T follicular helper cell (primary cell): ENCODE measurements around the gene IPO13.
A peak's percentile ranks its signal among the peaks of the same experiment; 100 is the strongest.

Source experiments
- DNase-seq: peaks from one replicate; pipeline ENCODE4 v3.0.0-alpha.2; 2020; ENCODE audit warnings: low read depth

IPO13 gene

GRCh38 chr1:43951021-43951985 lies 4.6 kb downstream of the IPO13 start:
- no peak for DNase-seq

GRCh38 chr1:43952731-43953346 lies 6.1 kb downstream of the IPO13 start:
- no peak for DNase-seq

- DNase-seq = no peak
Measured at GRCh38 chr1:43953361-43953760, 6.6 kb downstream of the IPO13 start.

GRCh38 chr1:43954036-43954435 lies 7.3 kb downstream of the IPO13 start:
- DNase-seq = no peak

GRCh38 chr1:43956234-43956633 lies 9.5 kb downstream of the IPO13 start:
- no peak for DNase-seq

- DNase-seq = no peak
Measured at GRCh38 chr1:43957407-43958040, 10.8 kb downstream of the IPO13 start.

GRCh38 chr1:43958351-43959255 lies 11.9 kb downstream of the IPO13 start:
- no peak for DNase-seq

- no peak for DNase-seq
Measured at GRCh38 chr1:43960798-43961197, 14.0 kb downstream of the IPO13 start.

- DNase-seq = no peak
Measured at GRCh38 chr1:43961692-43962091, 14.9 kb downstream of the IPO13 start.

- no peak for DNase-seq
Measured at GRCh38 chr1:43962324-43962723, 15.6 kb downstream of the IPO13 start.

GRCh38 chr1:43963006-43963405 lies 16.3 kb downstream of the IPO13 start:
- DNase-seq = no peak

GRCh38 chr1:43963890-43964289 lies 17.1 kb downstream of the IPO13 start:
- DNase-seq = no peak

- DNase-seq = no peak
Measured at GRCh38 chr1:43965316-43965715, 18.6 kb downstream of the IPO13 start.

- DNase-seq = no peak
Measured at GRCh38 chr1:43968348-43968948, 21.7 kb downstream of the IPO13 start.

GRCh38 chr1:43969416-43969745 lies 22.6 kb downstream of the IPO13 start:
- DNase-seq = no peak

- peak; percentile 94 for DNase-seq
Measured at GRCh38 chr1:43969746-43970466, 23.2 kb downstream of the IPO13 start, which contains the start of gene DPH2. TSS of gene DPH2 (plus strand) at chr1:43970010. CDS start at chr1:43970176, 166 bp downstream.

GRCh38 chr1:43970502-43970901 lies 23.8 kb downstream of the IPO13 start:
- DNase-seq = no peak

GRCh38 chr1:43970911-43971310 lies 24.2 kb downstream of the IPO13 start:
- no peak for DNase-seq

GRCh38 chr1:43971336-43971980 lies 24.7 kb downstream of the IPO13 start:
- no peak for DNase-seq

- no peak for DNase-seq
Measured at GRCh38 chr1:43973981-43974442, 27.3 kb downstream of the IPO13 start.
